Measurements from ENCODE around the gene HBS1L. TPM values are rescaled to one million over a fixed set of nuclear protein-coding genes. Genes with fewer than 3 reads are reported as not detected.
A peak's percentile ranks its signal among the peaks of the same experiment; 100 is the strongest.

Gene HBS1L
- total and polyA plus RNA-seq, 9 of the 15 experiments (the other 6 are each of a cell fraction or from before 2014, with no cell fraction given): 101 to 199 (median 145) TPM

DNA sequence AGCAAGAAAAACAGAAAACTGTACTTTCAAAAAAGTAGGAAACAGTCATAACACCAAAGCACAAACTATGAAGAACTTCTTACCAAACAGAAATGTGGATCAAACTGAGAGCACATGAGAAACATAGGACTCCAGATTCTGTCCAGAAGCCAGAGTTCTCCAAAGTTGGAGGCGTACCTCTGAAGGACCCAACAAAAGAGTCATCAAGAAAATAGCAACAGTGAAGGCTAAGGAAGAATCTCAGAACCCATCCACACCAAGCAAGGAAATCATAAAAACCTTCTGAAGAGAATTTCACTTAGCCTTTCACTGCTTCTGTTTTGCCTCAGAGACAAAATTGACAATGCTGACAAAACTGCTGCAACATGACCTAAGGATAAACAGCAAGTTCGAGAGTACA, 29.4 kb downstream of the HBS1L start (continued):
- TF ChIP-seq, protein P1, sequence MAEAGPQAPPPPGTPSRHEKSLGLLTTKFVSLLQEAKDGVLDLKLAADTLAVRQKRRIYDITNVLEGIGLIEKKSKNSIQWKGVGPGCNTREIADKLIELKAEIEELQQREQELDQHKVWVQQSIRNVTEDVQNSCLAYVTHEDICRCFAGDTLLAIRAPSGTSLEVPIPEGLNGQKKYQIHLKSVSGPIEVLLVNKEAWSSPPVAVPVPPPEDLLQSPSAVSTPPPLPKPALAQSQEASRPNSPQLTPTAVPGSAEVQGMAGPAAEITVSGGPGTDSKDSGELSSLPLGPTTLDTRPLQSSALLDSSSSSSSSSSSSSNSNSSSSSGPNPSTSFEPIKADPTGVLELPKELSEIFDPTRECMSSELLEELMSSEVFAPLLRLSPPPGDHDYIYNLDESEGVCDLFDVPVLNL (CRISPR knock-in tag; IDR thresholded peaks at IDR 0.05; ENCODE audit: low read depth): no peak

DNA sequence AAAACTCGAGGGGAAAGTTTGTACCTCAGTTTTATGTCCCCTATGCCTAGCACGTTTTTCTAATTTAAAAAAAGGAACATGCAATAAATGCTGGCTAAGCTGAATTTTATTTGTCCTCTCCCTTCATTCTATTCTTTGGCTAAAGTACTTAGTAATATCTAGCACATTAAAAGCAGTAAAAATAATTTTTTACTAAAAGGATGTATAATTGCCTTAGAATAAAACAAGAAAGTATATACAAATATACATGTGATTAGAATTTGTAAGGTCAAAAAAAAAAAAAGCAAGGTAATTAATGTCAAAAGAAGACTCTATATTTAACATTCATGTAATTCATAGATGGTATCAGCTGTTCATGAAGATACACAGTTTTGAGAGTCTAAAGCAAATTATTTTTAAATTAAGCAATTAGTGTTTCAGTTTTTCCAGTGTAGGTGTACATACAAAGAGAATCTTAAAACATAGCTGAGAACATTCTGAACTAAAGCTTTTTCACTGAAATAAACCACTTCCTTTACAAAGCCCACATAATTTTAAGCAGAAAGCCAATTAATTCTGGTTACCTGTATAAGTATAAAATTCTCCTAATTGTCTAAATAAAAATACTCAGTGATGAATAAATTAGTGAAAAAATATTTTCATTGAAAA, 32.4 kb downstream of the HBS1L start:
- no peak for ATAC-seq
- FAIRE-seq: no peak
- no peak overlapping the region for H3K9ac ChIP-seq (ENCODE audit: insufficient read depth in 1 of 2, low read depth in 2 of 2, low read length in 2 of 2)
- no TSS peak for BruUV-seq (replicated peaks)
- peaks cover 88% of the 10 kb centered on the region for H3K79me2 ChIP-seq (ENCODE audit: control insufficient read depth, insufficient read depth, low read length)
- in situ Hi-C loops (cut with MboI) (no loop called here), intact Hi-C loops (cut with micrococcal nuclease) (no loop called here)
- POLR2A ChIA-PET: interaction anchor here (0.9 to 1.5 kb wide), 5 partner anchors 9 to 29 kb away, joined by 3 to 6 read pairs (median 3); no protein-coding TSS in a partner anchor
- no peaks in the 10 kb centered on the region for H3K27me3 ChIP-seq (ENCODE audit: control insufficient read depth in 2 of 2, insufficient read depth in 2 of 2, low read length in 2 of 2)
- H2AFZ ChIP-seq (ENCODE audit: low read depth, low read length): no peak overlapping the region
- no peak overlapping the region for H3K4me3 ChIP-seq
- no peaks in the 10 kb centered on the region for H4K20me1 ChIP-seq (replicated peaks; ENCODE audit: control insufficient read depth, insufficient read depth, low read length)
- WGBS (ENCODE audit: insufficient coverage, low coverage, missing lambda C conversion rate): 86% methylated on average over 2 of the region's 2 CpGs
- no peaks in the 10 kb centered on the region for H3K9me1 ChIP-seq (ENCODE audit: control insufficient read depth, insufficient read depth, low read length)
- no peak overlapping the region for H3K4me2 ChIP-seq (ENCODE audit: insufficient read depth, low read length)
- no peak overlapping the region for H3K27ac ChIP-seq (ENCODE audit: extremely low read depth, low read depth, low read length)
- no peak for DNase-seq (ENCODE audit: extremely low read depth in 1 of 4, low spot score in 3 of 4)
- H3K9me3 ChIP-seq (replicated peaks; ENCODE audit: control insufficient read depth, insufficient read depth, low read depth, low read length): no peaks in the 10 kb centered on the region
- H3K36me3 ChIP-seq (ENCODE audit: control insufficient read depth, insufficient read depth, low read length): peaks cover 30% of the 10 kb centered on the region; the same call in 2 of the 3 replicates
- H3K4me1 ChIP-seq (replicated peaks in 1 of 2; ENCODE audit: control insufficient read depth in 2 of 2, insufficient read depth in 2 of 2, low read length in 2 of 2): no peaks in the 10 kb centered on the region
- CTCF ChIA-PET (ENCODE audit: low intra/inter-chr PET ratio): no interaction called here
- peak; percentile 51 for TF ChIP-seq MAFF (IDR thresholded peaks at IDR 0.05; ENCODE audit: low read length)
- no peak for TF ChIP-seq HSF4 (CRISPR knock-in tag; IDR thresholded peaks at IDR 0.05; ENCODE audit: borderline replicate concordance)
- no peak for TF ChIP-seq ZNF354B (CRISPR knock-in tag; IDR thresholded peaks at IDR 0.05)
- TF ChIP-seq PHB2 (IDR thresholded peaks at IDR 0.05; ENCODE audit: low read depth): no peak
- no peak for TF ChIP-seq ZNF445 (CRISPR knock-in tag; IDR thresholded peaks at IDR 0.05; ENCODE audit: low read depth)
- TF ChIP-seq ZNF551 (CRISPR knock-in tag; IDR thresholded peaks at IDR 0.05): no peak
- TF ChIP-seq, protein P2, sequence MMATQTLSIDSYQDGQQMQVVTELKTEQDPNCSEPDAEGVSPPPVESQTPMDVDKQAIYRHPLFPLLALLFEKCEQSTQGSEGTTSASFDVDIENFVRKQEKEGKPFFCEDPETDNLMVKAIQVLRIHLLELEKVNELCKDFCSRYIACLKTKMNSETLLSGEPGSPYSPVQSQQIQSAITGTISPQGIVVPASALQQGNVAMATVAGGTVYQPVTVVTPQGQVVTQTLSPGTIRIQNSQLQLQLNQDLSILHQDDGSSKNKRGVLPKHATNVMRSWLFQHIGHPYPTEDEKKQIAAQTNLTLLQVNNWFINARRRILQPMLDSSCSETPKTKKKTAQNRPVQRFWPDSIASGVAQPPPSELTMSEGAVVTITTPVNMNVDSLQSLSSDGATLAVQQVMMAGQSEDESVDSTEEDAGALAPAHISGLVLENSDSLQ (IDR thresholded peaks at IDR 0.05): no peak
- 0 out of 2 replicates have a peak, but pooled peaks have one; percentile 9 for TF ChIP-seq MAFK (IDR thresholded peaks at IDR 0.05; ENCODE audit: low read length)
- TF ChIP-seq LCOR (CRISPR knock-in tag; IDR thresholded peaks at IDR 0.05): no peak
- no peak for TF ChIP-seq ZNF764 (CRISPR knock-in tag; IDR thresholded peaks at IDR 0.05; ENCODE audit: low read depth)
- TF ChIP-seq, protein P3, sequence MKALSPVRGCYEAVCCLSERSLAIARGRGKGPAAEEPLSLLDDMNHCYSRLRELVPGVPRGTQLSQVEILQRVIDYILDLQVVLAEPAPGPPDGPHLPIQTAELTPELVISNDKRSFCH (CRISPR knock-in tag; IDR thresholded peaks at IDR 0.05): no peak
- TF ChIP-seq, protein P3 (tag; IDR thresholded peaks at IDR 0.05): no peak
- TF ChIP-seq SLC30A9 (CRISPR knock-in tag; IDR thresholded peaks at IDR 0.05): no peak
- no peak for TF ChIP-seq ILF3 (IDR thresholded peaks at IDR 0.05; ENCODE audit: borderline replicate concordance)
- TF ChIP-seq E2F3 (CRISPR knock-in tag; IDR thresholded peaks at IDR 0.05): no peak
- TF ChIP-seq GTF2A2 (tag; IDR thresholded peaks at IDR 0.05): no peak
- no peak for TF ChIP-seq MECOM (CRISPR knock-in tag; IDR thresholded peaks at IDR 0.05)
- TF ChIP-seq MAFG (tag; conservative IDR thresholded peaks at IDR 0.05): peak; percentile 31
- peak; percentile 62 for TF ChIP-seq C11orf30 (IDR thresholded peaks at IDR 0.05; ENCODE audit: low read depth)
- TF ChIP-seq MCM2 (IDR thresholded peaks at IDR 0.05; ENCODE audit: low read depth): no peak
- no peak for TF ChIP-seq ETV1 (tag; conservative IDR thresholded peaks at IDR 0.05; ENCODE audit: low read depth)
- TF ChIP-seq ZNF316 (IDR thresholded peaks at IDR 0.05): peak; percentile 79
